Measurements from ENCODE around the gene MEG3.

GRCh38 chr14:100815478-100816285 is 10.2 kb upstream of the MEG3 start:
- TF ChIP-seq POLR2AphosphoS5 (IDR thresholded peaks at IDR 0.05; ENCODE audit: low read depth, low read length) (no peak), TAF1 (IDR thresholded peaks at IDR 0.05; ENCODE audit: low read depth, low read length) (no peak), POLR2A (IDR thresholded peaks at IDR 0.05; ENCODE audit: low read depth, low read length) (no peak), PAX5 (IDR thresholded peaks at IDR 0.05; ENCODE audit: insufficient read depth, low read length, severe bottlenecking) (no peak), SPI1 (IDR thresholded peaks at IDR 0.05; ENCODE audit: low read depth, low read length) (no peak)
